HS-5 (cell line): ENCODE data around the gene PLOD2.

Experiments used
- DNase-seq: peaks from one replicate; pipeline ENCODE4 v3.0.0-alpha.2; 2012; ENCODE audit warnings: low read depth

PLOD2 gene

DNA sequence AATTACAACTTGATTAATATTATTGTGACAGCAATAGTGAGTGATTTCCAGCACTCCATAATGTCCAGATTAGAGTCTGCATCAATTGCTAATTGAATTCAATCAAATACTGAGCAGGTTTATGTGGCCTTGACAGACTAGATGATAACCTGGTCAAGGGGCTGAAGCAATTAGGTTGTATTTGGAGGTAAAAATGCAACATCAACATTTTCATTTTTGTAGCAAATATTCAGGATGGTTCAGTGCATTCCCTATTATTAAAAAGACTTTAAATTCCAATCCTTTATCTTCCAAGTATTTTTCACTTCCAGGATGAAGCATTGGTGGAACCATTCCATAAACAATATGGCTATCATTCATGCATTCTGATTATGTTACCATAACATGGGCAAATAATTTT, 120.4 kb downstream of the PLOD2 start:
- DNase-seq = no peak

DNA sequence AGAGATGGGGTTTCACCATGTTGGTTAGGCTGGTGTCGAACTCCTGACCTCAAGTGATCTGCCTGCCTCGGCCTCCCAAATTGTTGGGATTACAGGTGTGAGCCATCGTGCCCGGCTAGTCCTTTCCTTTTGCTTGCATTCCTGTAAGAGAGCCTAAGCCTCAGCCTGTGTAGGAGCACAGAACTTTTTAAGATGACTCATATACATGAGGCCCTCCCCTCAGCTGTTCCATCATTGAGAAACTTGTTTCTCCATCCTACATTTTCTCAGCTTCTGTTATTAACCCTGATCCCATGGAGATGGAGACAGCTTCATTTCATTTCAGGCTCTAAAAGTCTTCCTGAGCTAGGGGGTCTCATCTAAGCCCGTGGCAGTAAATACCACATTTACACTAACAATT, 123.3 kb downstream of the PLOD2 start:
- DNase-seq = no peak

DNA sequence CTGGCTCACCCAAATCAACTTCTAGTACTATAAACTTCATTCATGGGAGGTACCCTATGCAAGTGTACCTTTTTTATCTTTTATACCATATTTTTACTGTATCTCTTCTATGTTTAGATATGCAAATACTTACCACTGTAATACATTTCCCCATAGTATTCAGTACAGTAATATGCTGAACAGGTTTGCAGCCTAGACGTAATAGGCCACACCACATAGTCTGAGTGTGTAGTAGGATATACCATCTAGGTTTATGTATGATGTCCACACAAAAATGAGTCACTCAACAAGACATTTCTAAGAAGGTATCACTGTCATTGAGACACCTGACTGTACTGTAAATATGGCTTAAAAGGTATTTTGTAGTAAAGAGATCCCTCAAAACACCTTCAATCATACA, 124.7 kb downstream of the PLOD2 start:
- no peak for DNase-seq

DNA sequence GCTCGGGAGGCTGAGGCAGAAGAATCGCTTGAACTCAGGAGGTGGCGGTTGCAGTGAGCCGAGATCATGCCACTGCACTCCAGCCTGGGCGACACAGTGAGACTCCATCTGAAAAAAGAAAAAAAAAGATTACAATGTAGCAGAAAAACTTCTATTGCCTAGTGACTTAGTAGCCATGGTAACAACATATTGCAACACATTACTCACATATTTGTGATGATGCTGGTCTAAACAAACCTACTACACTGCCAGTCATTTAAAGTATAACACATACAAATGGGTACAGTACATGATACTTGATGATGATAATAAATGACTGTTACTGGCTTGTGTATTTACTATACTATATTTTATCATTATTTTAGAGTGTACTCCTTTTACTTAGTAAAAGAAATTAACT, 125.6 kb downstream of the PLOD2 start:
- DNase-seq = no peak

DNA sequence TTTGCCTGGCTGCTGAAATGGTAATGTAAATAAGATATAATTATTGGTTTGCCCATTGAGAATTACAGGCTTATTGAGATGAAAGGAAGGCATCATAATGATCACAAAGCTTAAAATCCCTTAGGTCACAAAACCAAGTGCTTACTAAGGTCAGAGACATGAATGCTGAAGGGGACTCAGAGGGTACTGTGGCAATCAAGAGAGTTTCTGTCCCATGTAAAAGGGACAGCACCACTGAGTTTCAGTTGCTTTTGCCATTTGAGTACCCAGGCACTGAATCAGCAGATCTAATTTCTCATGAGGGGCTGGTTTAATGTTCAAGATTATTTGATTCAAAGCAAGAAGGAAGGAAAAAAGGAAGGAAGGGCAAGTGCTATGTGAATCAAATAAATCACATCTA, 127.0 kb downstream of the PLOD2 start:
- DNase-seq = no peak

DNA sequence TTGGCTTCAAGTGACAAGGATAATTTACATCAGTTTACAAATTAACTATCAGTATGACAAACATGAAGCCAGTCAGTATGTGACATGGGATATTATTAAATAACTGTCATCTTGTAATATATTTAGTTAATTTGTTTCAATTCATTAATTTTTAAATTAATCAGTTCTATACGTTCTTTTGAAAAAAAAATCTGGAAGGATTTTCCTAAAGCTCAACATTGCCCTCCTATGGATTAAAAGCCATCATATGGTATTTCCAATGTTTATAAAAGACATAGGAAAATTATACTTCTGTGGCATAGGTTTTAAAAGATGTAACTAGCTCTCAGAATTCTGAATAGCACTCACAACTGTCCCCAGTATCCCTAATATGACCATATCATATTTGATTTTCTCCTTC, 134.4 kb downstream of the PLOD2 start:
- DNase-seq = no peak

DNA sequence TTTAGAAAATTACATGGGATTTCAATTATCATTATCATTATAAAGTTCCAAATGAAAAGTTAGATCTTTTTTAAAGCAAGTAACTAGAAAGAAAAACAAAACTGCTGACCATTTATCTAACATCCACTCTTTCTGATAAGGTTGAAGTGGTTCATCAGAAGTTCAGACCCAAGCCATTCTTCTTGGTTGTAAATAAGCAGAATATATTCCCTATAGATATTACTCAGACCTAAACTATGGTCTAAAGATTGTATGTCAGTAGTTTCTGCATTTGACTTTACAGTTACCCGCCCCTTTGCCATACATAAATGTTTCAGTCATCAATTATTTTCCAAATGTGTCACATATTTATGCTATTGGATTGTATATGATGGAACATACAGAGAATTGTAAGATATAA, 136.7 kb downstream of the PLOD2 start:
- no peak for DNase-seq

DNA sequence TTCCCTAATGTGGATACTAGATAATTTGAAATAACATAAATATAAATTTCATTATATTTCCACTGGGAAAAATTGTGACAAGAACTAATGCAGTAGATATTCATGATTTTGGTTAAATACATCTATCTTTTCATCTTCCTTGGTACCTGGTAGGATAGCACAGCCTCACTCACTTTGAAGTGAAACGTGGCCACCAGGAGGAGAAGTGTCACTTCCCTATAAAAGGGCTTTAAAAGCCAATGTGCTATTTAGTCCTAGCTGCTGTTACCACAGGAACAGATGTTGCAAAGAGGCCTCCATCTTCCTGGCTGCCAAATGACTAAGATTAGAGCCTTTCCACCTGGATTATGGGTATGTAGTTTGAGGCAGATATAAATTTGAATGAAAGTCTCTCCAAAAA, 140.0 kb downstream of the PLOD2 start:
- DNase-seq = no peak

DNA sequence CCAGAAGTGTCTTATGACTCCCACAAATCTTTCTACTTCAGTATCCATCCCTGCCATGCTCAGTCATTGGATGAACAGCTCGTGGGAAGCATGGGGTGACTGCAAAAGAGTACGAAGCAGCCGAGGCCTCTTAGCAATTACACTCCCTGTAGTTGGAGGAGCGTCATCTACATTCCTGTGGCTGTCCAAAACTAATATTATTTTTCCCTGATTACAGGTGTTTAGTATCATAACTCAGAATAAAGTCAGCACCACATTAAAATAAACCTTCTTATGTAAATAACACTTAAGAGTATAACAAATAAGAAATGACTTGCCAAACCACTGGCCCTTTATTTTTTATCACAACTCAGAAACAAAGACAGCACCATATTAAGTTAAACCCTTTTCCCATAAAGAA, 141.5 kb downstream of the PLOD2 start:
- no peak for DNase-seq
